GM23248 (cell line): ENCODE measurements around the gene MINDY1.

Experiments used
- EZH2 ChIP-seq: fragments of 200-600 bp; sonication (generic); IDR thresholded peaks from 2 replicates; pipeline ENCODE4 v1.6.1; 2018; ENCODE audit warnings: antibody characterized with exemption, mild to moderate bottlenecking; ENCODE audit not compliant: insufficient read depth, poor library complexity, severe bottlenecking
- EZH2phosphoT487 ChIP-seq: fragments of 200-600 bp; sonication (generic); IDR thresholded peaks from 2 replicates; pipeline ENCODE4 v1.6.1; 2018; ENCODE audit warnings: antibody characterized with exemption, moderate library complexity, mild to moderate bottlenecking, low read depth; ENCODE audit not compliant: insufficient read depth

- no peak for TF ChIP-seq EZH2
- no peak for TF ChIP-seq EZH2phosphoT487
Measured at GRCh38 chr1:151000408-151000807, 6.3 kb downstream of the MINDY1 start.
